ENCODE results near the gene LYRM9. TPM values are rescaled to one million over a fixed set of nuclear protein-coding genes. Genes with fewer than 3 reads are reported as not detected.
"Not testable (repeated sequence)": the region's sequence is repeated elsewhere in the genome, so short reads cannot be mapped to it uniquely, and the experiment has no call there.

Gene LYRM9
- total RNA-seq, 1 donor from 2014 or later: 3.5 TPM

DNA sequence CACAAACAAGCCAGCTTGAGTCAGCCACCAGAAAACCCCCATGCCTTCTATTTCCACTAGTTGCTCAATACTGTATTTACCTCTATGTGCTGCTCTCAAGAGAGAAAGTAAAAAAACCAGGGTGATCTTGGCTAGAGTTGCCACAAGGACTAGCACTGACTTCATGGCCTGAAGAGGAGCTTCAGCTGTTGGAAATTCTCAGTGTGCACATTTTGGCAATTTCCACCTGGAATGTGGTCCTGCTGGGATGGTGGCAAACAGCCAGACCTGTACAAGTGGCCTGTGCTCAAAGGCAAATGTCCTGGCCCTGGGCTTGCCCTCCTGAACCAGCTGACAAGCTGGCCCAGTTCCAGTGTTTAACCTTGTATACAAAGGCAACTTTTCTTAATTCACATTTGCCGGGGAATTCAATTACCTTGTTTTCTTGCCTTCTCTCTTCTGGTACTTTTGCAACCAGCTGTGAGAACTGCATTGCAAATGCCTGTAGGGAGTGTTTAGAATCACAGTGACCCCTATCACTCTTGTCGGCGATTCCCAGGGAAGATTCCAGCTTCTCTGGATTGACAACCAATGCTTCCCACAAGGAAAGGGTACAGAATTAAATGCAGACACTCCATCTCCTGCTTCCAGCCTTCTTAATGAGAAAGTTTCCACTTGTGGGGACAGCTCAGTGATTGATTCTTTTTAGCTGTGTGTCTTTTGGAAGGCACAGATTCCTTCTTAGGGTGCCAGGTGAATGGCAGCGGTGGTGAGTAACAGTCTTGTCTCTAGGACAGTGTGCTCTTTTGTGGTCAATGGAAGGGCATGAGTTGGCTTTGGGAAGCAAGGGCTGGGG, 53.4 kb downstream of the LYRM9 start:
- H3K4me1 Mint-ChIP-seq (ENCODE audit: low read depth, unreplicated experiment); H3K9ac ChIP-seq (ENCODE audit: low read length); H3K9me3 ChIP-seq (ENCODE audit: insufficient read depth, low read depth, low read length); H3K27ac ChIP-seq (ENCODE audit: low read depth, low read length); H4K20me1 ChIP-seq (ENCODE audit: insufficient read depth, low read length); H3K9me3 Mint-ChIP-seq (ENCODE audit: unreplicated experiment); H3K27ac Mint-ChIP-seq (ENCODE audit: unreplicated experiment); H2AFZ ChIP-seq (ENCODE audit: low read depth, low read length); H3K27me3 ChIP-seq (ENCODE audit: insufficient read depth, low read length); H3K4me3 Mint-ChIP-seq (ENCODE audit: unreplicated experiment); H3K4me2 ChIP-seq (ENCODE audit: low read length); H3K36me3 ChIP-seq (ENCODE audit: insufficient read depth, low read length); H3K36me3 Mint-ChIP-seq (ENCODE audit: low read depth, unreplicated experiment); H3K4me3 ChIP-seq (ENCODE audit: insufficient read depth, low read depth, low read length); DNase-seq (ENCODE audit: low read depth); H3K79me2 ChIP-seq (ENCODE audit: insufficient read depth, low read length); H3K27me3 Mint-ChIP-seq (ENCODE audit: low read depth, unreplicated experiment); H3K4me1 ChIP-seq (ENCODE audit: insufficient read depth, low read length): not testable (repeated sequence)
- FAIRE-seq: peak; percentile 34

DNA sequence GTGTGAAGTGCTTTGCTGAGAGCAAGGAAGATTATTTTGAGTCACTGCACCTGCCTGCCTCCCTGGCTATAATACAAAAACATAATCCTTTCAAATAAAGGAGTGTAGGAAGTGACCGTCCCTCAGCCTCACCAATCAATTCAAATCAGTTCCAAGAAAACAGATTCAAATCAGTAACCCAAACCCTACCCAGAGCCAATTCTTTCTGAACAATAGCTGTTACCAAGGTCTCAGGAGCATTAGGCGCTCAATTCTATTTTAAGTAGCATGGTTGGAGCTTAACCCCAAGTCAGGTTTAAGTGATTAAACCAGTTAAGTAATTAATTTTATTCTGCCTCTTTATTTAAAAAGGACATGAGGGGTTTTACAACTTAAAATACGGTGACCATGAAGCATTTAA, 54.6 kb downstream of the LYRM9 start:
- not testable (repeated sequence) for H3K4me3 ChIP-seq (ENCODE audit: insufficient read depth, low read depth, low read length); H3K27ac Mint-ChIP-seq (ENCODE audit: unreplicated experiment); H3K4me1 Mint-ChIP-seq (ENCODE audit: low read depth, unreplicated experiment); H3K27me3 ChIP-seq (ENCODE audit: insufficient read depth, low read length); H3K27ac ChIP-seq (ENCODE audit: low read depth, low read length); H3K27me3 Mint-ChIP-seq (ENCODE audit: low read depth, unreplicated experiment); H3K36me3 ChIP-seq (ENCODE audit: insufficient read depth, low read length); H3K9me3 Mint-ChIP-seq (ENCODE audit: unreplicated experiment); FAIRE-seq; H3K36me3 Mint-ChIP-seq (ENCODE audit: low read depth, unreplicated experiment); H3K9ac ChIP-seq (ENCODE audit: low read length); H3K79me2 ChIP-seq (ENCODE audit: insufficient read depth, low read length); DNase-seq (ENCODE audit: low read depth); H4K20me1 ChIP-seq (ENCODE audit: insufficient read depth, low read length); H2AFZ ChIP-seq (ENCODE audit: low read depth, low read length); H3K4me3 Mint-ChIP-seq (ENCODE audit: unreplicated experiment); H3K9me3 ChIP-seq (ENCODE audit: insufficient read depth, low read depth, low read length); H3K4me2 ChIP-seq (ENCODE audit: low read length); H3K4me1 ChIP-seq (ENCODE audit: insufficient read depth, low read length)

DNA sequence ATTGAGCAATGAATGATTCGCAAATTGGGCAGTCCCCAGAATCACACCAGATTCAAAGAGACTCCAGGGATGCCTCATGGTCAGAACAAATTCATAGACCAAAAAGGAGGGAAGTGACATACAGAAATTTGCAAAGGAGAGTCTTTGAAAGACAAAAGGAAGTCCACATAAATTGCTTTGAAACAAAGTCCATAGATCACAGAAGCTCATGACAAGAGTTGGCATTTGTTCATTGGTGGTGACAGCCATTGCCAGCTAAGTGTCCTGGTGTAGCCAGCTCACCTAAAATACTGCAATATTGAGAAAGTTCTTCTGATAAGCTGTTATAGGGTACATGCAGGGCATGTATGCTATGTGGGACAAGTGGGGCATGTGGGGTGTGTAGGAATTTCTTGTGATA, 55.4 kb downstream of the LYRM9 start:
- H3K9me3 ChIP-seq (ENCODE audit: insufficient read depth, low read depth, low read length); H2AFZ ChIP-seq (ENCODE audit: low read depth, low read length); H3K36me3 ChIP-seq (ENCODE audit: insufficient read depth, low read length); H3K9ac ChIP-seq (ENCODE audit: low read length); H3K27me3 Mint-ChIP-seq (ENCODE audit: low read depth, unreplicated experiment); H3K4me3 Mint-ChIP-seq (ENCODE audit: unreplicated experiment); H3K4me3 ChIP-seq (ENCODE audit: insufficient read depth, low read depth, low read length); H3K4me1 Mint-ChIP-seq (ENCODE audit: low read depth, unreplicated experiment); DNase-seq (ENCODE audit: low read depth); FAIRE-seq; H3K9me3 Mint-ChIP-seq (ENCODE audit: unreplicated experiment); H3K27me3 ChIP-seq (ENCODE audit: insufficient read depth, low read length); H3K27ac ChIP-seq (ENCODE audit: low read depth, low read length); H3K36me3 Mint-ChIP-seq (ENCODE audit: low read depth, unreplicated experiment); H3K4me2 ChIP-seq (ENCODE audit: low read length); H4K20me1 ChIP-seq (ENCODE audit: insufficient read depth, low read length); H3K79me2 ChIP-seq (ENCODE audit: insufficient read depth, low read length); H3K27ac Mint-ChIP-seq (ENCODE audit: unreplicated experiment); H3K4me1 ChIP-seq (ENCODE audit: insufficient read depth, low read length): not testable (repeated sequence)

DNA sequence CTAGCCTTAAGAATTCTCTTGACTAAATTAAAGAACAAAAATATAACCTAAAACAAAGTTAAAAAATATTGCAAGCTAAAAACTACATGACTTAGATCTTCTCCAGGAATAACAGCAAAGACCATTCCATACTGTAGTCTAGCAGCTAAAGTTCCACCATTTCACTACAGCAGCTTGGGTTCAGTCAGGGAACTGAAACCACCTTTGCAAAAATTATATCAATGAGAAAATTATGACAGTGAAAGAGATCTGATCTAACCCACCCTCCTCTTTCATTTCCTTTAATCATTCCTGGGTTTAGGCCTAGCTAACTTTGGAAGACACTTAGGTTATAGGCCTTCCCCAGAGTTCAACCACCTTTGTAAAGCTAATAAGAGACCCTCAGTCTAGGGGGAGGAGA, 56.5 kb downstream of the LYRM9 start:
- Mint-ChIP-seq H3K4me1 (ENCODE audit: low read depth, unreplicated experiment) (no peaks in the 10 kb centered on the region), H3K27ac (ENCODE audit: unreplicated experiment) (no peak overlapping the region), H3K27me3 (ENCODE audit: low read depth, unreplicated experiment) (peaks cover 8% of the 10 kb centered on the region), H3K36me3 (ENCODE audit: low read depth, unreplicated experiment) (no peaks in the 10 kb centered on the region), H3K9me3 (ENCODE audit: unreplicated experiment) (peaks cover 4% of the 10 kb centered on the region), H3K4me3 (ENCODE audit: unreplicated experiment) (no peak overlapping the region)
- H3K27ac ChIP-seq (ENCODE audit: low read depth, low read length): no peak overlapping the region
- no peaks in the 10 kb centered on the region for H3K9me3 ChIP-seq (ENCODE audit: insufficient read depth, low read depth, low read length)
- no peaks in the 10 kb centered on the region for H3K4me1 ChIP-seq (ENCODE audit: insufficient read depth, low read length)
- peaks cover 6% of the 10 kb centered on the region for H3K27me3 ChIP-seq (ENCODE audit: insufficient read depth, low read length)
- no peaks in the 10 kb centered on the region for H3K36me3 ChIP-seq (ENCODE audit: insufficient read depth, low read length)
- H4K20me1 ChIP-seq (ENCODE audit: insufficient read depth, low read length): no peaks in the 10 kb centered on the region
- H3K4me3 ChIP-seq (ENCODE audit: insufficient read depth, low read depth, low read length): no peak overlapping the region
- no peak overlapping the region for H3K4me2 ChIP-seq (ENCODE audit: low read length)
- FAIRE-seq: no peak
- no peak for TF ChIP-seq EZH2 (IDR thresholded peaks at IDR 0.05; ENCODE audit: insufficient read depth, low read length)
- TF ChIP-seq, protein P1, sequence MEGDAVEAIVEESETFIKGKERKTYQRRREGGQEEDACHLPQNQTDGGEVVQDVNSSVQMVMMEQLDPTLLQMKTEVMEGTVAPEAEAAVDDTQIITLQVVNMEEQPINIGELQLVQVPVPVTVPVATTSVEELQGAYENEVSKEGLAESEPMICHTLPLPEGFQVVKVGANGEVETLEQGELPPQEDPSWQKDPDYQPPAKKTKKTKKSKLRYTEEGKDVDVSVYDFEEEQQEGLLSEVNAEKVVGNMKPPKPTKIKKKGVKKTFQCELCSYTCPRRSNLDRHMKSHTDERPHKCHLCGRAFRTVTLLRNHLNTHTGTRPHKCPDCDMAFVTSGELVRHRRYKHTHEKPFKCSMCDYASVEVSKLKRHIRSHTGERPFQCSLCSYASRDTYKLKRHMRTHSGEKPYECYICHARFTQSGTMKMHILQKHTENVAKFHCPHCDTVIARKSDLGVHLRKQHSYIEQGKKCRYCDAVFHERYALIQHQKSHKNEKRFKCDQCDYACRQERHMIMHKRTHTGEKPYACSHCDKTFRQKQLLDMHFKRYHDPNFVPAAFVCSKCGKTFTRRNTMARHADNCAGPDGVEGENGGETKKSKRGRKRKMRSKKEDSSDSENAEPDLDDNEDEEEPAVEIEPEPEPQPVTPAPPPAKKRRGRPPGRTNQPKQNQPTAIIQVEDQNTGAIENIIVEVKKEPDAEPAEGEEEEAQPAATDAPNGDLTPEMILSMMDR (IDR thresholded peaks at IDR 0.05; ENCODE audit: insufficient read depth, low read depth, low read length): no peak
- H2AFZ ChIP-seq (ENCODE audit: low read depth, low read length): no peak overlapping the region
- no peak overlapping the region for H3K9ac ChIP-seq (ENCODE audit: low read length)
- no peak for DNase-seq (ENCODE audit: low read depth)
- no peaks in the 10 kb centered on the region for H3K79me2 ChIP-seq (ENCODE audit: insufficient read depth, low read length)
